ENCODE measurements around the gene VPS39. TPM values are rescaled to one million over a fixed set of nuclear protein-coding genes. Genes with fewer than 3 reads are reported as not detected.

VPS39 gene
- total and polyA plus RNA-seq, 2 of the 13 experiments (the other 11 are each of a cell fraction or from before 2014, with no cell fraction given): 22.9 to 32.0 TPM

GRCh38 chr15:42207674-42208579, at the start of gene VPS39 (continued):
- peak; percentile 42; the same call in 1 of the 2 replicates for TF ChIP-seq ARID5B (CRISPR knock-in tag; IDR thresholded peaks at IDR 0.05)
- TF ChIP-seq ZNF205 (CRISPR knock-in tag; IDR thresholded peaks at IDR 0.05): no peak
- TF ChIP-seq KLF16 (CRISPR knock-in tag; IDR thresholded peaks at IDR 0.05): 0 out of 4 replicates have a peak, but pooled peaks of 1 of the 2 experiments have one; percentile 57
- peak; percentile 86 for TF ChIP-seq ZNF772 (CRISPR knock-in tag; IDR thresholded peaks at IDR 0.05)
- peak; percentile 90 for TF ChIP-seq ZNF280B (CRISPR knock-in tag; IDR thresholded peaks at IDR 0.05; ENCODE audit: borderline replicate concordance)
- peak; percentile 74; the same call in 1 of the 2 replicates for TF ChIP-seq HOXA5 (CRISPR knock-in tag; IDR thresholded peaks at IDR 0.05)
- TF ChIP-seq NFYB (CRISPR knock-in tag; IDR thresholded peaks at IDR 0.05): peak; percentile 44
- no peak for TF ChIP-seq ZNF30 (CRISPR knock-in tag; IDR thresholded peaks at IDR 0.05)
- TF ChIP-seq ZNF776 (CRISPR knock-in tag; IDR thresholded peaks at IDR 0.05): peak; percentile 81; the same call in 1 of the 2 replicates
- TF ChIP-seq ZBTB38 (CRISPR knock-in tag; IDR thresholded peaks at IDR 0.05): peak; percentile 39; the same call in 1 of the 2 replicates
- peak; percentile 95 for TF ChIP-seq GABPB1 (CRISPR knock-in tag; IDR thresholded peaks at IDR 0.05)
- peak; percentile 89 for TF ChIP-seq ELF1 (CRISPR knock-in tag; IDR thresholded peaks at IDR 0.05)
- no peak; the same call in 1 of the 2 replicates for TF ChIP-seq ZNF503 (CRISPR knock-in tag; IDR thresholded peaks at IDR 0.05)
- no peak for TF ChIP-seq ATF1 (CRISPR knock-in tag; IDR thresholded peaks at IDR 0.05)
- TF ChIP-seq ZNF431 (CRISPR knock-in tag; IDR thresholded peaks at IDR 0.05; ENCODE audit: borderline replicate concordance, low read depth): 0 out of 2 replicates have a peak, but pooled peaks have one; percentile 61
- TF ChIP-seq ZNF451 (CRISPR knock-in tag; IDR thresholded peaks at IDR 0.05): 0 out of 2 replicates have a peak, but pooled peaks have one; percentile 22
- peak; percentile 41; the same call in 1 of the 2 replicates for TF ChIP-seq REPIN1 (CRISPR knock-in tag; IDR thresholded peaks at IDR 0.05; ENCODE audit: borderline replicate concordance, low read depth)
- TF ChIP-seq MXD4 (CRISPR knock-in tag; IDR thresholded peaks at IDR 0.05): 0 out of 2 replicates have a peak, but pooled peaks have one; percentile 27
- no peak for TF ChIP-seq SCMH1 (CRISPR knock-in tag; IDR thresholded peaks at IDR 0.05; ENCODE audit: borderline replicate concordance)
- TF ChIP-seq RARA (CRISPR knock-in tag; IDR thresholded peaks at IDR 0.05): 0 out of 2 replicates have a peak, but pooled peaks have one; percentile 11
- no peak for TF ChIP-seq ZNF253 (CRISPR knock-in tag; IDR thresholded peaks at IDR 0.05; ENCODE audit: borderline replicate concordance)
- peak; percentile 77; the same call in 1 of the 2 replicates for TF ChIP-seq KLF11 (CRISPR knock-in tag; IDR thresholded peaks at IDR 0.05)

All from HepG2 (cell line).